ENCODE results near the gene PCDHGB1. TPM values are rescaled to one million over a fixed set of nuclear protein-coding genes. Genes with fewer than 3 reads are reported as not detected.
"Not testable (repeated sequence)": the region's sequence is repeated elsewhere in the genome, so short reads cannot be mapped to it uniquely, and the experiment has no call there.

Gene PCDHGB1
- total RNA-seq, 1 donor from 2014 or later, result 1.6 TPM

DNA sequence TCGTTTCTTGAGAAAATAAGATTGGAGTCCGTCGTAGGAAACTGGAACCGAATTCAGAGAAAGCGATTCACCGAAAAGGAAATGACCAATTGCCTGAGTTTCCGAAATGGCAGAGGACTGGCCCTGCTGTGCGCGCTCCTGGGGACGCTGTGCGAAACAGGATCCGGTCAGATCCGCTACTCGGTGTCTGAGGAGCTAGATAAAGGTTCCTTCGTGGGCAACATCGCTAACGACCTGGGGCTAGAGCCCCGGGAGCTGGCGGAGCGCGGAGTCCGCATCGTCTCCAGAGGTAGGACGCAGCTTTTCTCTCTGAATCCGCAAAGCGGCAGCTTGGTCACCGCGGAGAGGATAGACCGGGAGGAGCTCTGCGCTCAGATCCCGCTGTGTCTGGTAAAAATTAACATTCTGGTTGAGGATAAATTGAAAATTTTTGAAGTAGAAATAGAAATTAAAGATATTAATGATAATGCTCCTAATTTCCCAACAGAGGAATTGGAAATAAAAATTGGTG lies 5.9 kb upstream of the PCDHGB1 start:
- peak overlapping the region; percentile 38 to 60 (median 57) for H3K9ac ChIP-seq (ENCODE audit: low read depth in 1 of 3, low read length in 3 of 3)
- H3K9me3 ChIP-seq (ENCODE audit: control insufficient read depth in 3 of 3, low read length in 3 of 3), result peaks cover 8 to 29% (median 25%) of the 10 kb centered on the region in 3 donors
- H3K36me3 ChIP-seq (ENCODE audit: control insufficient read depth in 3 of 3, insufficient read depth in 3 of 3, low read length in 3 of 3), result no peaks in the 10 kb centered on the region
- H3K4me1 ChIP-seq (ENCODE audit: control insufficient read depth in 3 of 3, insufficient read depth in 3 of 3, low read length in 3 of 3), result no peaks in the 10 kb centered on the region
- peak overlapping the region; percentile 65 for H3K27ac ChIP-seq (ENCODE audit: low read depth, low read length)
- peak overlapping the region; percentile 61 to 66 (median 65) for H3K4me3 ChIP-seq (ENCODE audit: low read length in 3 of 3)
- peaks cover 0 to 10% (median 1%) of the 10 kb centered on the region in 3 donors for H3K27me3 ChIP-seq (ENCODE audit: control insufficient read depth in 3 of 3, insufficient read depth in 3 of 3, low read length in 3 of 3)

GRCh38 chr5:141345327-141345726 lies 4.6 kb upstream of the PCDHGB1 start:
- H3K9me3 ChIP-seq (ENCODE audit: control insufficient read depth in 3 of 3, low read length in 3 of 3), result peaks cover 11 to 20% (median 12%) of the 10 kb centered on the region in 3 donors
- H3K27ac ChIP-seq (ENCODE audit: low read depth, low read length), result no peak overlapping the region
- no peak overlapping the region for H3K9ac ChIP-seq (ENCODE audit: low read depth in 1 of 3, low read length in 3 of 3)
- H3K4me3 ChIP-seq (ENCODE audit: low read length in 3 of 3), result no peak overlapping the region
- peaks cover 0 to 7% (median 0%) of the 10 kb centered on the region in 3 donors for H3K27me3 ChIP-seq (ENCODE audit: control insufficient read depth in 3 of 3, insufficient read depth in 3 of 3, low read length in 3 of 3)
- H3K4me1 ChIP-seq (ENCODE audit: control insufficient read depth in 3 of 3, insufficient read depth in 3 of 3, low read length in 3 of 3), result no peaks in the 10 kb centered on the region
- H3K36me3 ChIP-seq (ENCODE audit: control insufficient read depth in 3 of 3, insufficient read depth in 3 of 3, low read length in 3 of 3), result no peaks in the 10 kb centered on the region

DNA sequence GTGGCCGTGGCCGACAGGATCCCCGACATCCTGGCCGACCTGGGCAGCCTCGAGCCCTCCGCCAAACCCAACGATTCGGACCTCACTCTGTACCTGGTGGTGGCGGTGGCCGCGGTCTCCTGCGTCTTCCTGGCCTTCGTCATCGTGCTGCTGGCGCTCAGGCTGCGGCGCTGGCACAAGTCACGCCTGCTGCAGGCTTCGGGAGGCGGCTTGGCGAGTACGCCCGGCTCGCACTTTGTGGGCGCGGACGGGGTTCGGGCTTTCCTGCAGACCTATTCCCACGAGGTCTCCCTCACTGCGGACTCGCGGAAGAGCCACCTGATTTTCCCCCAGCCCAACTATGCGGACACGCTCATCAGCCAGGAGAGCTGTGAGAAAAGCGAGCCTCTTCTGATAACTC lies 3.9 kb upstream of the PCDHGB1 start:
- not testable (repeated sequence) for H3K27ac ChIP-seq (ENCODE audit: low read depth, low read length); H3K36me3 ChIP-seq (ENCODE audit: control insufficient read depth in 3 of 3, insufficient read depth in 3 of 3, low read length in 3 of 3); H3K9ac ChIP-seq (ENCODE audit: low read depth in 1 of 3, low read length in 3 of 3); H3K4me1 ChIP-seq (ENCODE audit: control insufficient read depth in 3 of 3, insufficient read depth in 3 of 3, low read length in 3 of 3); H3K4me3 ChIP-seq (ENCODE audit: low read length in 3 of 3)
- H3K9me3 ChIP-seq (ENCODE audit: control insufficient read depth in 3 of 3, low read length in 3 of 3), result peaks cover 11 to 23% (median 18%) of the 10 kb centered on the region in 3 donors
- H3K27me3 ChIP-seq (ENCODE audit: control insufficient read depth in 3 of 3, insufficient read depth in 3 of 3, low read length in 3 of 3), result peaks cover 0 to 10% (median 4%) of the 10 kb centered on the region in 3 donors

DNA sequence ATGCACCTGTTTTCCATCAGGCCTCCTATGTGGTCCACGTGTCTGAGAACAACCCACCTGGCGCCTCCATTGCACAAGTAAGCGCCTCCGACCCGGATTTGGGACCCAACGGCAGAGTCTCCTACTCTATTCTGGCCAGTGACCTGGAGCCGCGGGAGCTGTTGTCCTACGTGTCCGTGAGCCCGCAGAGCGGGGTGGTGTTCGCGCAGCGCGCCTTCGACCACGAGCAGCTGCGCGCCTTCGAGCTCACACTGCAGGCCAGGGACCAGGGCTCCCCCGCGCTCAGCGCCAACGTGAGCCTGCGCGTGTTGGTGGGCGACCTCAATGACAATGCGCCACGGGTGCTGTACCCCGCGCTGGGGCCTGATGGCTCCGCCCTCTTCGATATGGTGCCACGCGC lies 1.7 kb downstream of the PCDHGB1 start:
- H3K4me3 ChIP-seq (ENCODE audit: low read length in 3 of 3), result no peak overlapping the region
- peaks cover 0 to 3% (median 2%) of the 10 kb centered on the region in 3 donors for H3K36me3 ChIP-seq (ENCODE audit: control insufficient read depth in 3 of 3, insufficient read depth in 3 of 3, low read length in 3 of 3)
- H3K4me1 ChIP-seq (ENCODE audit: control insufficient read depth in 3 of 3, insufficient read depth in 3 of 3, low read length in 3 of 3), result no peaks in the 10 kb centered on the region
- peaks cover 24 to 30% (median 26%) of the 10 kb centered on the region in 3 donors for H3K9me3 ChIP-seq (ENCODE audit: control insufficient read depth in 3 of 3, low read length in 3 of 3)
- H3K27ac ChIP-seq (ENCODE audit: low read depth, low read length), result no peak overlapping the region
- peaks cover 0 to 21% (median 11%) of the 10 kb centered on the region in 3 donors for H3K27me3 ChIP-seq (ENCODE audit: control insufficient read depth in 3 of 3, insufficient read depth in 3 of 3, low read length in 3 of 3)
- H3K9ac ChIP-seq (ENCODE audit: low read depth in 1 of 3, low read length in 3 of 3), result no peak overlapping the region

DNA sequence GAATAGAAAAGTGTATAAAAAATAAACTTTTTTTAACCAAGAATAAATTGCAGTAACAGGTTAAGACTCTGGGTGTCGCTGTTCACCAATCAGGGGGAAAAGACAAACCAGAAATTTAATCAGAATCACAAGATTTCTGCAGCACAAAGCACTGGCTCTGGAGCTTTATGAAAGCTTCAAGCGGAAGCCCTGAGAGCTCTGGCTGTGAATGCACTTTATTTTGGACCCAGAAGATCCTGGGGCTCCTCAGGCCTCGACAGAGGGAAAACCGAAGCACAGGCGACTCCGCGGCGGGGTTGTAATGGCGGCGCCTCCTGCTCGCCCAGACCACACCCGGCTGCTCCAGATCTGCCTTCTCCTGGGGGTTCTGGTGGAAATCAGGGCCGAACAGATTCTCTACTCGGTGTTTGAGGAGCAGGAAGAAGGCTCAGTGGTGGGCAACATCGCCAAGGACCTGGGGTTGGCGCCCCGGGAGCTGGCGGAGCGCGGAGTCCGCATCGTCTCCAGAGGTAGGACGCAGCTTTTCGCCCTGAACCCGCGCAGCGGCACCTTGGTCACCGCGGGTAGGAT lies 5.1 kb downstream of the PCDHGB1 start, which contains the start of gene PCDHGA4:
TSS of gene PCDHGA4 (plus strand) at position 122 of the 570 bp plus-strand sequence. CDS start at position 209, 87 bp downstream.
- Histone ChIP-seq H3K9me3 (ENCODE audit: control insufficient read depth in 3 of 3, low read length in 3 of 3) (peaks cover 23 to 40% (median 28%) of the 10 kb centered on the region in 3 donors), H3K9ac (ENCODE audit: low read depth in 1 of 3, low read length in 3 of 3) (peak within 1 kb of the TSS in 1 of 3 donors; percentile 42), H3K4me3 (ENCODE audit: low read length in 3 of 3) (peak within 1 kb of the TSS; percentile 48 to 61 (median 54)), H3K27me3 (ENCODE audit: control insufficient read depth in 3 of 3, insufficient read depth in 3 of 3, low read length in 3 of 3) (peaks cover 0 to 29% (median 18%) of the 10 kb centered on the region in 3 donors), H3K4me1 (ENCODE audit: control insufficient read depth in 3 of 3, insufficient read depth in 3 of 3, low read length in 3 of 3) (peaks cover 0 to 4% (median 0%) of the 10 kb centered on the region in 3 donors), H3K27ac (ENCODE audit: low read depth, low read length) (no peak within 1 kb of the TSS), H3K36me3 (ENCODE audit: control insufficient read depth in 3 of 3, insufficient read depth in 3 of 3, low read length in 3 of 3) (peaks cover 0 to 4% (median 2%) of the 10 kb centered on the region in 3 donors)

GRCh38 chr5:141355641-141356040 lies 5.7 kb downstream of the PCDHGB1 start:
- peaks cover 23 to 39% (median 28%) of the 10 kb centered on the region in 3 donors for H3K9me3 ChIP-seq (ENCODE audit: control insufficient read depth in 3 of 3, low read length in 3 of 3)
- no peak overlapping the region for H3K9ac ChIP-seq (ENCODE audit: low read depth in 1 of 3, low read length in 3 of 3)
- H3K27me3 ChIP-seq (ENCODE audit: control insufficient read depth in 3 of 3, insufficient read depth in 3 of 3, low read length in 3 of 3), result peaks cover 0 to 36% (median 16%) of the 10 kb centered on the region in 3 donors
- no peak overlapping the region for H3K27ac ChIP-seq (ENCODE audit: low read depth, low read length)
- H3K4me1 ChIP-seq (ENCODE audit: control insufficient read depth in 3 of 3, insufficient read depth in 3 of 3, low read length in 3 of 3), result peaks cover 0 to 4% (median 0%) of the 10 kb centered on the region in 3 donors
- H3K4me3 ChIP-seq (ENCODE audit: low read length in 3 of 3), result peak overlapping the region; percentile 45 to 54 (median 48)
- H3K36me3 ChIP-seq (ENCODE audit: control insufficient read depth in 3 of 3, insufficient read depth in 3 of 3, low read length in 3 of 3), result peaks cover 0 to 4% (median 2%) of the 10 kb centered on the region in 3 donors

DNA sequence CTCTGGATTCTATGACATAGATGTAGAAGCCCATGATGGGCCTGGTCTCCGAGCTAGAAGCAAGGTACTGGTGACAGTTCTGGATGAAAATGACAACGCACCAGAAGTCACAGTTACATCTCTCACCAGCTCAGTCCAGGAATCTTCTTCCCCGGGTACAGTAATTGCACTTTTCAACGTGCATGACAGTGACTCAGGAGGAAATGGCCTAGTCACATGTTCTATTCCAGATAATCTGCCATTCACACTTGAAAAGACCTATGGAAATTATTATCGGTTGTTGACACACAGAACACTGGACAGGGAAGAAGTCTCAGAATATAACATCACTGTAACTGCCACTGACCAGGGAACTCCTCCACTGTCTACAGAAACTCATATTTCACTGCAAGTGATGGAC lies 6.2 kb downstream of the PCDHGB1 start:
- Histone ChIP-seq H3K9ac (ENCODE audit: low read depth in 1 of 3, low read length in 3 of 3) (no peak overlapping the region), H3K27ac (ENCODE audit: low read depth, low read length) (no peak overlapping the region), H3K36me3 (ENCODE audit: control insufficient read depth in 3 of 3, insufficient read depth in 3 of 3, low read length in 3 of 3) (peaks cover 0 to 2% (median 2%) of the 10 kb centered on the region in 3 donors), H3K27me3 (ENCODE audit: control insufficient read depth in 3 of 3, insufficient read depth in 3 of 3, low read length in 3 of 3) (peaks cover 0 to 36% (median 14%) of the 10 kb centered on the region in 3 donors), H3K9me3 (ENCODE audit: control insufficient read depth in 3 of 3, low read length in 3 of 3) (peaks cover 23 to 34% (median 27%) of the 10 kb centered on the region in 3 donors), H3K4me1 (ENCODE audit: control insufficient read depth in 3 of 3, insufficient read depth in 3 of 3, low read length in 3 of 3) (peaks cover 0 to 4% (median 0%) of the 10 kb centered on the region in 3 donors), H3K4me3 (ENCODE audit: low read length in 3 of 3) (peak overlapping the region in 2 of 3 donors; percentile 21 to 54)

GRCh38 chr5:141356950-141357349 lies 7.1 kb downstream of the PCDHGB1 start:
- Histone ChIP-seq H3K36me3 (ENCODE audit: control insufficient read depth in 3 of 3, insufficient read depth in 3 of 3, low read length in 3 of 3) (peaks cover 0 to 2% (median 0%) of the 10 kb centered on the region in 3 donors), H3K27me3 (ENCODE audit: control insufficient read depth in 3 of 3, insufficient read depth in 3 of 3, low read length in 3 of 3) (peaks cover 0 to 35% (median 14%) of the 10 kb centered on the region in 3 donors), H3K9ac (ENCODE audit: low read depth in 1 of 3, low read length in 3 of 3) (no peak overlapping the region), H3K4me1 (ENCODE audit: control insufficient read depth in 3 of 3, insufficient read depth in 3 of 3, low read length in 3 of 3) (peaks cover 0 to 4% (median 0%) of the 10 kb centered on the region in 3 donors), H3K27ac (ENCODE audit: low read depth, low read length) (no peak overlapping the region), H3K4me3 (ENCODE audit: low read length in 3 of 3) (peak overlapping the region; percentile 21 to 54 (median 41)), H3K9me3 (ENCODE audit: control insufficient read depth in 3 of 3, low read length in 3 of 3) (peaks cover 18 to 34% (median 25%) of the 10 kb centered on the region in 3 donors)

DNA sequence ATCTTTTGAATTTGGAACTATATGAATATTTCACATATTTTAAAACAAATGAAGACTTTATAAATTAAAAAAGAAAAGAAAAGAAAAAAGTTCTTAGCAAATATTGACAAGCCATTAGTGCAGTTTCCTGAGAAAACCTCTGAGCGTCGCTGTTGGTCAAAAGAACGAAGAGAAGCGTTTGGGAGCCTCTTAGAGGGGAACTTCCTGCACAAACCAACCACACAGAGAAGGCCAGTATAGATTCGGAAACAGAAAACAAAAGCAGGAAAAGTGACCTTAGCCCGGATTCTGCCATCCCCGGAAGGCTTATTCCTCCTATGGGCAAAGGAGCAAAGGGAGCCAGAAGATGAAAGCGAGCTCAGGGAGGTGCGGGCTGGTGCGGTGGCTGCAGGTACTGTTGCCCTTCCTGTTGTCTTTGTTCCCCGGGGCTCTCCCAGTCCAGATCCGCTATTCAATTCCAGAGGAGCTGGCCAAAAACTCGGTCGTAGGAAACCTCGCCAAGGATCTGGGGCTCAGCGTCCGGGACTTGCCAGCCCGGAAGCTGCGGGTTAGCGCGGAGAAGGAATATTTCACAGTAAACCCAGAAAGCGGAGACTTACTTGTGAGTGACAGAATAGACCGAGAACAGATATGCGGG lies 10.0 kb downstream of the PCDHGB1 start, which contains the start of gene PCDHGB2:
TSS of gene PCDHGB2 (plus strand) at position 205 of the 637 bp plus-strand sequence. CDS start at position 347, 142 bp downstream.
- H3K9me3 ChIP-seq (ENCODE audit: control insufficient read depth in 3 of 3, low read length in 3 of 3), result peaks cover 16 to 39% (median 31%) of the 10 kb centered on the region in 3 donors
- H3K9ac ChIP-seq (ENCODE audit: low read depth in 1 of 3, low read length in 3 of 3), result peak within 1 kb of the TSS in 1 of 3 donors; percentile 50
- H3K36me3 ChIP-seq (ENCODE audit: control insufficient read depth in 3 of 3, insufficient read depth in 3 of 3, low read length in 3 of 3), result peaks cover 0 to 4% (median 4%) of the 10 kb centered on the region in 3 donors
- H3K4me1 ChIP-seq (ENCODE audit: control insufficient read depth in 3 of 3, insufficient read depth in 3 of 3, low read length in 3 of 3), result peaks cover 0 to 4% (median 0%) of the 10 kb centered on the region in 3 donors
- peak within 1 kb of the TSS; percentile 54 to 72 (median 61) for H3K4me3 ChIP-seq (ENCODE audit: low read length in 3 of 3)
- H3K27me3 ChIP-seq (ENCODE audit: control insufficient read depth in 3 of 3, insufficient read depth in 3 of 3, low read length in 3 of 3), result peaks cover 7 to 36% (median 15%) of the 10 kb centered on the region in 3 donors
- H3K27ac ChIP-seq (ENCODE audit: low read depth, low read length), result no peak within 1 kb of the TSS

Data from skeletal muscle tissue (tissue), 4 donors.